Measurements from ENCODE around the gene PTPRD.
"Not testable (repeated sequence)": the region's sequence is repeated elsewhere in the genome, so short reads cannot be mapped to it uniquely, and the experiment has no call there.

Gene PTPRD

DNA sequence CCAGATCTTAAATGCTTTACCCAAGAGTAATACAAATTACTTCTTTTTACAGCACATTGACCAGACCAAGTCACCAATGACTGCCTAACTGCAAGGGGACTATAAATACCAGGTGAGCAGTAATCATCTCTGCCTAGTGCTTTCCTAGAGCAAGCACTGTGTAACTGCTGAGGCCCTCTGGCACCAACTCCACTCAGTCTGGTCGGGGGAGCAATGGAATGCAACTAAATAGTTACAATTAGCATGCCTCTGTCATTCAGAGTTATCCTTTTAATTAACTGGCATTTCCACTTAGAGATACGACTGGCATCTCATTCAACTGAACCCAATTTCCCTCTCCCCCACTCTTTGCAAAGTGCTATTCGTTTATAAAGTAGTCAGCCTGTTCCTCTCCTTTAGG is 1504.2 kb downstream of the PTPRD start:
- DNase-seq, result no peak

- DNase-seq, result no peak
Observed at GRCh38 chr9:9102295-9102694, 1510.5 kb downstream of the PTPRD start.

- no peak for DNase-seq
Observed at GRCh38 chr9:9100070-9100469, 1512.7 kb downstream of the PTPRD start.

DNA sequence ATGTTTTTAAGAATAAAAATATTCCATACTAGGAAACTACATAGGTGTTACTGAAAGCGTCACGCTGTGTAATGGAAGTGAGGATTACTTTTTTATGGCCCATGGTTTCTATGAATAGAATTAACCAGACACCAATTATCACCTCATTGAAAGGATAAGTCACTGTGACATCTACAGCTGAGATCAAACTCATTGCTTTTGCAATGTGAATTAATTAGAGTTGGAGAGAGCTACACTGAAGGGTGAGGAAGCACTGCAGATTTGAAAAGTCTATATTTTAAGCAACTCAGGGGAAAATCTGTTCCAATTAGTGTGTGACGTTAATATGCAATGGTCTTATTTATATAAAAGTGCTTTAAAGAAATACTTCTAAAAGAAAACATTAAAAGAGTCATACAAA is 1513.2 kb downstream of the PTPRD start:
- no peak for DNase-seq

GRCh38 chr9:9097254-9097653 is 1515.5 kb downstream of the PTPRD start:
- DNase-seq, result not testable (repeated sequence)

- DNase-seq, result no peak
Observed at GRCh38 chr9:9091387-9091786, 1521.4 kb downstream of the PTPRD start.

DNA sequence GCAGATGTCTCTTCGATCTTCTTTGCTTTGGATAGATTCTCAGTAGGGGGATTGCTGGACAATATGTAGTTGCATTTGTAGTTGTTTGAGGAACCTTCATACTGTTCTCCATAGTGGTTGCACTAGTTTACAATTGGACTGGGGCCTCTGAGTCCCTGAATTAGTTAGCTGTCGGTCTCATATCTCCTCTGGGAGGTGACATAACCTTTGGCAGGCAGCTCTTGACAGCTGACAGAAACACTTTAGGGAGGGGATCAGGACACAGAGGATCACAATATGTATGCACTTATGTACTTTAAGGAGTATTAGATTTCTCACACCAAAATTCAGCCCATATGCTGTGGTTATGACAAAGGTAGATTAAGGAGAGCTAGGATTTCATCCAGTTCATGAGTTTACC is 1533.3 kb downstream of the PTPRD start:
- DNase-seq, result no peak

- DNase-seq, result no peak
Observed at GRCh38 chr9:9078301-9078700, 1534.5 kb downstream of the PTPRD start.

- no peak for DNase-seq
Observed at GRCh38 chr9:9061627-9062026, 1551.2 kb downstream of the PTPRD start.

GRCh38 chr9:9054354-9054992 is 1558.3 kb downstream of the PTPRD start:
- DNase-seq, result no peak

GRCh38 chr9:9045572-9045971 is 1567.2 kb downstream of the PTPRD start:
- DNase-seq, result no peak

GRCh38 chr9:9045072-9045471 is 1567.7 kb downstream of the PTPRD start:
- DNase-seq, result no peak

DNA sequence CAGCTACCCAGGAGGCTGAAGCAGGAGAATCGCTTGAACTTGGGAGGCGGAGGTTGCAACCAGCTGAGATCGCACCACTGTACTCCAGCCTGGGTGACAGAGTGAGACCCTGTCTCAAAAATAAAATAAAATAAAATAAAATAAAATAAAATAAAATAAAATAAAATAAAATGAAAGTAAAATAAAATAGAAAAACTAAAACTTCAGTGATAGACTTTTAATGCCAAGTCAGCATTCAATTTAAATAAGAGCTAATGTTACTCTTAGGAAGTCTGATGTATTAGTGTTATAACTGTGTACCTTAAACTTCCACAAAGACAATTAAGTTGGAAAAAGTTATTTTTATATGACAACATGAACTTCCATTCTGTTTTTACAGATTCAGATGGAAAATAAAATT is 1569.0 kb downstream of the PTPRD start:
- not testable (repeated sequence) for DNase-seq

DNA sequence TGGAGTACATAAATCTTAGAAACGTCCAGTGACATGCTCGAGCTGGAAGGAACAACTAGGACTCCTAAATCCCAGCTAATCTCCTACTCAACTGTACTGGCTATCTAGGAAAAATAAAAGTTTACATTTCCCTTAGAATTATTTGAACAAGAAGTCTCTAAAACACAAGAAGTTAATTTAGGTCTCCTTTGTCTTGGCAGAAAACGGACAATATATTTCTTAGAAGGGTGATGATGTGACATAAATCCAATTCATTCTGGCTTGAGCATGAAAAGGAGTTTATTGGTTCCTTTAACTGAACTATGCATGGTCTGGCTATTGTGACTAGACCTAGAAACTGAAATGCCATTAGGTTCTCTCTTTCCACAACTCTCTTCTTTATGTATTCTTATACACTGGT is 1571.0 kb downstream of the PTPRD start:
- DNase-seq, result no peak

DNA sequence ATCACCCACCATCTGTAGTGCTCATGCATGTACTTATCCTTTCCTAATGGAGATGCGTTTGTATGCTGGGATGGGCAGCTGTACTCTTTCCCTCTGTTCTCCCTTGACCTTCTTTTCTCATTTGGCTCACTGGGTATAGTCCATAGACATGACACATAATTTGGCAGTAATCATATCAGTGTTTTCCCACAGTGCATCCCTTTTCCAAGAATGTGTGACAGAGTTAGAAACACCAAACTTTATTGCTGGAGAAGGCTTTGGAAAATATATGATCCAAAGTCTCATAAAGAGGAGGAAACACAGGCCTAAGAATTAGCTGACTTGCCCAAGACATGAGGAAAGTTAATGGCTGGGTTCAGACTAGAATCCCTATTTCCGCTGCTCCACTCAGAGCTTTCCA is 1579.8 kb downstream of the PTPRD start:
- no peak for DNase-seq

DNA sequence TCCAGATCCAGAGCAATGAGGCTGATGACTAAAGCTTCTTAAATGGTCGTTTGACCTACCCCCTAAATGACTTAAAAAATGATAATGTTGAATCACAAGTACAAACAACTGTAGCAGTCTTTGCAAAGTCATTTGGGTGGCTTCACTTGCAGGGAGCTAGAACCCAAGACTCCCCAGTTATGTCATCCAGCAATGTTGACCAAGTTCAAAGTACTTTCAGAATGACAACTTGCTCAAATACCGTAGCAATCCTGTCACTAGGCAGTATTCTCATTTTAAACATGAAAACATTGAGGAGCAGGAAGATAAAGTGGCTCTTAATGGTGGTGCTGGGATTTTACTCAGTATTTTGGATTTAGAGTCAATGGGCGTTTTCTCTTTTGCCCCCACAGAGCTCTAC is 1596.2 kb downstream of the PTPRD start:
- no peak for DNase-seq

DNA sequence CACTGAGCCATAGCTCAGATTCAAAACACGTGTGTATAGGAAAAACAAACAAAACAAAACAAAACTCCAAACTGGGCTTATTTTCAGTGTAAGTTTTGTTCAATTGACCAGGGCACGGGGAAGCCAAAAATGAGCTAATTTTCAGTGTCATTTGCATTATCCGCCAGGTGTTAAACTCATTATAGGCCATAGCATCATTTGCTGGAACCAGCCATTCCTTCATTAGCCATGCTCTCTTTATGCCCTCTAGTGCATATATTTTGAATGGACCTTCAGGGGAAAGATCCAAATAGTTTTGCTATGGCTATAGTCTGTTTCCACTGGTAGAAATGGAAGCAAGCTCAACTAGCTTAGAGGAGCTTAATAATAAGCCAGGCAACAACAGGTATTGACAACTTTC is 1608.0 kb downstream of the PTPRD start:
- no peak for DNase-seq

GRCh38 chr9:9002826-9003583 is 1609.8 kb downstream of the PTPRD start:
- no peak for DNase-seq

DNA sequence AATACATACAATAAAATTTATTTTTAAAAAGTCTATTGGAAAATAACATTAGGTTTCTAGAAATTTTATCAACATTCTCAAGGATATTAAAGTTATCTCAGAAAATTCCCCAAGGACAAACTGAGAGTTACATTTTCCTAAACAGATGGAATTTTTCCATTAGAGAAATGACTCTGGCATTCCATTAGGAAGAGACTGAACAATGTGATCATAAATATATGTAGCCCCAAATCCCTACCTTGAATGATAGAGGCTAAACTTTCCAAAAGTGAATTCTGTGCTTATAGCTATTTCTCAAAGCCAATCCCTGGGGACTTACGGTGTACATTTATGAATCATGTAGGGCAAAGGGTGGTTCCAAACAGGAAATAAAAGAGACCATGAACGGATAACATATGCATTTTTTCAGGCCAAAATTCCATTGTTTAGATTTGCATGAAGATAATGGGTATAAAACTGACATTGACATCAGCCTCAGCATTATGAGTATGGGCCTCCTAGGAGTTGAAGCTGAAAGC is 1632.2 kb downstream of the PTPRD start:
- no peak for DNase-seq

DNA sequence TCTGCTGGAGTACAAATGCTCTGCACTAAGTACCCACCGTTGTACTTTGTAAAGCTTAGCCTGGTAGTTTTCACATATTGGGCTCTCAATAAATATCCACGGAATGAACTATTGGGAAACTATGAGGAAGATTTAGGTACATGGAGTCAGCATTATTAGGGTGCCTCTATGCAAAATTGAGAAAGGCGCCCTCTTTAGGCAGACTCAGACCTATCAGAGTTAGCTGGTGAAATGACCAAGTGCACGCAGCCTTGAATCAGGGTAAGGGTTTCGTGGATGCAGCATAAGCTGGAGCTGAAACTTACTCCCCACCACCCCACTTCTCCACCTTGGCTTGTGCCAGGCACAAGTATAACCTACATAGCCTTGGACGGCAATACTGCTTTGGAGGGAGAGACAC is 1634.5 kb downstream of the PTPRD start:
- DNase-seq, result no peak

GRCh38 chr9:8968350-8968749 is 1644.5 kb downstream of the PTPRD start:
- DNase-seq, result not testable (repeated sequence)

DNA sequence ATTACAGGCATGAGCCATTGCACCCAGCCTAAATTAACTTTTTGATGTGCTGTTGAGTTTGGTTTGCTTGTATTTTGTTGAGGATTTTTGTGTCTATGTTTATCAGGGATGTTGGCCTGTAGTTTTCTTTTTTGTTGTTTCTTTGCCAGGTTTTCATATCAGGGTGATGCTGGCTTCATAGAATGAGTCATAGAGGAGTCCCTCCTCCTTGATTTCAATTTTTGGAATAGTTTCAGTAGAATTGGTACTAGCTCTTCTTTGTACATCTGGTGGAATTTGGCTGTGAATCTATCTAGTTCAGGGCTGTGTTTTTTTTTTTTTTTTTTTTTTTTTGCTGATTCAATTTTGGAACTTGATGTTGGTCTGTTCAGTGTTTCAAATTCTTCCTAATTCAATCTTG is 1648.9 kb downstream of the PTPRD start:
- no peak for DNase-seq

DNA sequence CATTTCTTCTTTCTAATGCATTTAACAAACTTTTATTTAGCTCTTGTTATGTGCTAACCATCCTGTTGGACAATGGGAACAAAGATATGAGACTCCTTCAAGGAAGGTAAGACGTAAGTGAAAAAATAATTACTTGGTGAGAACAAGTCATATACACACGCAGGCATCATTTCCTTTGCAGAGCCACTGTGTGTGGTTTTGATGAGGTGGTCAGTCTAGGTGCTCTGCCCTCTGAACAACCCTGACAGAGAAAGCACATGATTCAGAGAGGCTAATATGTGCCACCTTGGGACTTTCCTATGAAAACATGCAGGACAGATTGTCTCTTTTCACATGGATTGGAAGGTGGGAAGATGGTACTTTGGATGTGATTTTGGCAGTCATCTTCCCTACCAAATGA is 1650.7 kb downstream of the PTPRD start:
- no peak for DNase-seq

DNA sequence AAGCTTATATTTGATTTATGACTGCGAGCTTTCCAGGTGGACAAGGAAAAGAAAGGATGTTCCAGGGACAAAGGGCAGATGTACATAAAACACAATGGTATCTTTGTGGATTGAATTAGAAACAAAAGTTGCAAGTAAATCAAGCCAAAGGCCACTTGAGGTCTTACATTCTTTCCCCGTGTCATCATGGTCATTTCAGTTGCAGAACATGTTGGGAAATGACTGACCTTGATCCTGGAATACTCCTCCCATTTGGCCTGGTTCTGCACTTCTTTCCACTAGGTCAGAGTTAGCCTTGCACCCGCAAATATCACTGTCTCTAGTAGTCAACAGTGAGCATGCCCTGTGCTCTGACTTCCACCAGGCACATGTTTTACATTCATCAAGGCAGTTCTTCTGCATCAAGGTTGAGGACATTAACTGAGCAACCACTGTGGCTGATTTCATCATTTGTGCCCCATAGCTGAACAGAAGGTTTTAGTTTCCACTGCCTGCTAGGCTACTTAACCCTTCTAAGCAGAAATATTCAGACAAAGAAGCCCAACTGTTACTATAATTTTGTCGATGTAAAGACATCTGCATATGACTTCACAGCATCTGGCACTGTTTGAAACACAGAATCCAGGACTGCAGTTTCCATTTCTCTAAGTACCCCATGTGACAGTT is 1651.5 kb downstream of the PTPRD start:
- DNase-seq, result no peak
